CD14-positive monocyte (primary cell): ENCODE measurements around the gene CENPP. TPM values are rescaled to one million over a fixed set of nuclear protein-coding genes. Genes with fewer than 3 reads are reported as not detected.
A peak's percentile ranks its signal among the peaks of the same experiment; 100 is the strongest.

Experiments used
- DNase-seq, 3 donors: peaks; one replicate each; pipeline ENCODE4 v3.0.0-alpha.2; 2011 to 2022
- H2AFZ ChIP-seq: 2 replicates; pipeline ENCODE4 v1.6.0; 2012; ENCODE audit warnings: mild to moderate bottlenecking, low read depth, low read length, inconsistent platforms; ENCODE audit not compliant: insufficient read depth, poor library complexity, severe bottlenecking
- H3K27ac ChIP-seq, 2 donors: 1 replicate in 1 of 2; 2 replicates in 1 of 2; pipeline ENCODE4 v1.5.1; 2012 to 2013; ENCODE audit warnings: low read length in 2 of 2, control low read depth in 1 of 2, inconsistent platforms in 1 of 2, low read depth in 1 of 2, mild to moderate bottlenecking in 1 of 2
- H3K27me3 ChIP-seq, 2 donors: one replicate each; pipeline versions ENCODE4 v1.6.0 to v1.6.1; 2011 to 2013; ENCODE audit warnings: low read length in 2 of 2; ENCODE audit not compliant: control insufficient read depth in 2 of 2, insufficient read depth in 2 of 2
- H3K36me3 ChIP-seq, 2 donors: replicated peaks in 1 of 2; 1 replicate in 1 of 2; 2 replicates in 1 of 2; pipeline versions ENCODE4 v1.5.1 to v1.6.1; 2012 to 2013; ENCODE audit warnings: low read length in 2 of 2, control low read depth in 1 of 2, inconsistent platforms in 1 of 2, mild to moderate bottlenecking in 1 of 2; ENCODE audit not compliant: insufficient read depth in 2 of 2, control insufficient read depth in 1 of 2
- H3K4me1 ChIP-seq, 2 donors: 1 replicate in 1 of 2; 2 replicates in 1 of 2; pipeline versions ENCODE4 v1.5.1 to v1.6.1; 2012 to 2013; ENCODE audit warnings: low read length in 2 of 2, control low read depth in 1 of 2, inconsistent platforms in 1 of 2, mild to moderate bottlenecking in 1 of 2, moderate library complexity in 1 of 2; ENCODE audit not compliant: insufficient read depth in 2 of 2, control insufficient read depth in 1 of 2
- H3K4me2 ChIP-seq: replicated peaks from 2 replicates; pipeline ENCODE3; 2012; ENCODE audit warnings: low read length, moderate library complexity, mild to moderate bottlenecking; ENCODE audit not compliant: poor library complexity, severe bottlenecking; ENCODE audit errors: extremely low read depth
- H3K4me3 ChIP-seq, 3 experiments: fragments of 200-600 bp in 1 of 3; sonication (generic) in 1 of 3; replicated peaks in 1 of 3; 1 replicate in 2 of 3; 2 replicates in 1 of 3; pipeline ENCODE4 v1.5.1; 2011 to 2013; ENCODE audit warnings: low read length in 3 of 3, mild to moderate bottlenecking in 3 of 3, control low read depth in 2 of 3, low read depth in 2 of 3, inconsistent platforms in 1 of 3, moderate library complexity in 1 of 3
- H3K79me2 ChIP-seq: 2 replicates; pipeline ENCODE4 v1.6.0; 2012; ENCODE audit warnings: mild to moderate bottlenecking, control low read depth, inconsistent platforms, low read length, moderate library complexity; ENCODE audit not compliant: insufficient read depth
- H3K9ac ChIP-seq: 2 replicates; pipeline ENCODE4 v1.6.0; 2017; ENCODE audit warnings: low read length, mild to moderate bottlenecking; ENCODE audit not compliant: insufficient read depth, poor library complexity, severe bottlenecking
- H3K9me3 ChIP-seq, 2 donors: replicated peaks in 1 of 2; 1 replicate in 1 of 2; 2 replicates in 1 of 2; pipeline versions ENCODE4 v1.5.1 to v1.6.1; 2012 to 2013; ENCODE audit warnings: low read length in 2 of 2, control low read depth in 1 of 2; ENCODE audit not compliant: control insufficient read depth in 1 of 2, insufficient read depth in 1 of 2
- H4K20me1 ChIP-seq: 2 replicates; pipeline ENCODE4 v1.6.0; 2012; ENCODE audit warnings: mild to moderate bottlenecking, low read length, control low read depth, moderate library complexity; ENCODE audit not compliant: insufficient read depth
- H3K27ac Mint-ChIP-seq, 7 donors: one replicate each; pipeline ENCODE4 v1.8.0; 2020; ENCODE audit warnings: mild to moderate bottlenecking in 7 of 7, mixed read lengths in 7 of 7, moderate library complexity in 6 of 7, inconsistent platforms in 2 of 7
- H3K27me3 Mint-ChIP-seq, 3 donors: one replicate each; pipeline ENCODE4 v1.8.0; 2021 to 2022; ENCODE audit warnings: low read depth in 3 of 3, mild to moderate bottlenecking in 3 of 3, mixed read lengths in 3 of 3, moderate library complexity in 3 of 3, inconsistent platforms in 1 of 3
- H3K36me3 Mint-ChIP-seq, 2 donors: one replicate each; pipeline ENCODE4 v1.8.0; 2020; ENCODE audit warnings: mixed read lengths in 2 of 2, inconsistent platforms in 1 of 2, mild to moderate bottlenecking in 1 of 2
- H3K4me1 Mint-ChIP-seq: one replicate; pipeline ENCODE4 v1.8.0; 2020; ENCODE audit warnings: mild to moderate bottlenecking, mixed read lengths
- H3K4me3 Mint-ChIP-seq, 2 donors: one replicate each; pipeline ENCODE4 v1.8.0; 2020; ENCODE audit warnings: mild to moderate bottlenecking in 2 of 2, mixed read lengths in 2 of 2, moderate library complexity in 1 of 2
- H3K9me3 Mint-ChIP-seq, 7 donors: one replicate each; pipeline ENCODE4 v1.8.0; 2020 to 2022; ENCODE audit warnings: mixed read lengths in 7 of 7, mild to moderate bottlenecking in 6 of 7, moderate library complexity in 6 of 7, inconsistent platforms in 2 of 7
- CTCF ChIP-seq: fragments of 200-600 bp; IDR thresholded peaks from one replicate; pipeline ENCODE4 v1.8.0; 2022; ENCODE audit warnings: antibody characterized with exemption, mild to moderate bottlenecking
- WGBS: methylation state at CpG from one replicate; pipeline ENCODE4 v1.1.5; 2013; ENCODE audit warnings: missing lambda C conversion rate; ENCODE audit not compliant: insufficient coverage; 5-methylcytosine and 5-hydroxymethylcytosine counted together
- intact Hi-C, 2 donors: fragments of 100-400 bp; cut with micrococcal nuclease; formaldehyde crosslinking; loops; one replicate each; pipeline versions ENCODE4 v1.15.0 to v1.15.1; 2023
- polyA plus RNA-seq, 3 donors: library from polyadenylated mRNA; depleted of rRNA in 1 of 3; unstranded in 2 of 3; stranded (reverse) in 1 of 3; fragments of 300-500 nt in 2 of 3; fragments of >200 nt in 1 of 3; fragmentation: Illumina TruSeq in 2 of 3; gene quantifications; 1 replicate in 2 of 3; 2 replicates in 1 of 3; pipeline ENCODE4 v1.2.3, GENCODE V29; 2012 to 2021

Gene CENPP
- polyA plus RNA-seq, 3 donors: 0.50 to 1.1 (median 1.1) TPM

GRCh38 chr9:92642564-92642963 lies 316.8 kb downstream of the CENPP start:
- H3K79me2 ChIP-seq: no peaks in the 10 kb centered on the region
- intact Hi-C loops: no loop called here
- Mint-ChIP-seq H3K9me3 (peaks cover 0 to 6% (median 0%) of the 10 kb centered on the region in 7 donors), H3K4me3 (no peak overlapping the region), H3K4me1 (no peaks in the 10 kb centered on the region), H3K27ac (peak overlapping the region in 1 of 7 donors; percentile 8), H3K27me3 (no peaks in the 10 kb centered on the region), H3K36me3 (peaks cover 89 to 95% of the 10 kb centered on the region in 2 donors)
- H3K4me2 ChIP-seq: no peak overlapping the region
- no peaks in the 10 kb centered on the region for H3K4me1 ChIP-seq
- H3K27ac ChIP-seq: no peak overlapping the region
- H4K20me1 ChIP-seq: no peaks in the 10 kb centered on the region
- H3K36me3 ChIP-seq: peaks cover 96 to 100% of the 10 kb centered on the region in 2 donors
- H3K9ac ChIP-seq: no peak overlapping the region
- no peaks in the 10 kb centered on the region for H3K9me3 ChIP-seq
- no peak overlapping the region for H3K4me3 ChIP-seq
- no peak for TF ChIP-seq CTCF
- no peak overlapping the region for H2AFZ ChIP-seq
- 100% methylated on average over 4 of the region's 7 CpGs for WGBS
- no peaks in the 10 kb centered on the region for H3K27me3 ChIP-seq
- DNase-seq: no peak

GRCh38 chr9:92644278-92644677 lies 318.5 kb downstream of the CENPP start:
- Mint-ChIP-seq H3K4me1 (no peaks in the 10 kb centered on the region), H3K9me3 (peaks cover 0 to 6% (median 0%) of the 10 kb centered on the region in 7 donors), H3K27ac (no peak overlapping the region), H3K36me3 (peaks cover 92 to 96% of the 10 kb centered on the region in 2 donors), H3K4me3 (no peak overlapping the region), H3K27me3 (peaks cover 0 to 2% (median 0%) of the 10 kb centered on the region in 3 donors)
- no peak for DNase-seq
- H3K27me3 ChIP-seq: no peaks in the 10 kb centered on the region
- H3K4me2 ChIP-seq: no peak overlapping the region
- no peaks in the 10 kb centered on the region for H4K20me1 ChIP-seq
- no peaks in the 10 kb centered on the region for H3K9me3 ChIP-seq
- no peak overlapping the region for H2AFZ ChIP-seq
- H3K79me2 ChIP-seq: no peaks in the 10 kb centered on the region
- intact Hi-C loops: no loop called here
- H3K9ac ChIP-seq: no peak overlapping the region
- no peaks in the 10 kb centered on the region for H3K4me1 ChIP-seq
- TF ChIP-seq CTCF: no peak
- WGBS: 99% methylated on average over 7 of the region's 7 CpGs
- H3K27ac ChIP-seq: no peak overlapping the region
- H3K36me3 ChIP-seq: peaks cover 97 to 100% of the 10 kb centered on the region in 2 donors
- H3K4me3 ChIP-seq: no peak overlapping the region
